ENCODE data around the gene NR2E3. TPM values are rescaled to one million over a fixed set of nuclear protein-coding genes. Genes with fewer than 3 reads are reported as not detected.

Gene NR2E3
- total RNA-seq, 1 donor from 2014 or later: not detected

GRCh38 chr15:71784719-71785118, 25.6 kb upstream of the NR2E3 start:
- peak; percentile 57 for TF ChIP-seq CTCF (IDR thresholded peaks at IDR 0.05; ENCODE audit: unreplicated experiment)
- Mint-ChIP-seq H3K36me3 (ENCODE audit: low read depth, unreplicated experiment) (no peaks in the 10 kb centered on the region), H3K4me1 (ENCODE audit: unreplicated experiment) (peaks cover 12% of the 10 kb centered on the region), H3K27me3 (ENCODE audit: unreplicated experiment) (peaks cover 5% of the 10 kb centered on the region), H3K4me3 (ENCODE audit: unreplicated experiment) (no peak overlapping the region), H3K9me3 (ENCODE audit: unreplicated experiment) (no peaks in the 10 kb centered on the region), H3K27ac (ENCODE audit: unreplicated experiment) (no peak overlapping the region)
- peak; percentile 44 for DNase-seq (ENCODE audit: low spot score)

DNA sequence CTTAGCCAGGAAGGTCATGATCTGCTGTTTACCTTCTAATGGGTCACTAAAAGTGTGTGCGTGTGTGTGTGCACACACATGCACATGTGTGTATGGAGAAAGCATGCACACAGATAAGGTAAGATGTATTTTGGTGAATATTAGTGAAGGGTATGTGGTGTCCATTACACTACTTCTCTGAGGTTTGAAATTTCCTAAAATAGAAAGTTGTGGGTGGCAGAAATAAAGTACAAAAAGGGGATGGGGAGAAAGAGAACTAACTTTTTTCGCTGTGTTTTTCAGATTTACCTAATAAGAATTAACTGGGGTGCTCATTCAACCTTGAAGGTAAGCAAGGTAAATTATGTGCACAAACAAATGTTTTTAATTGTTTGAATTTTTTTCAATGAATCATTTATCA, 24.4 kb upstream of the NR2E3 start:
- peaks cover 8% of the 10 kb centered on the region for H3K27me3 Mint-ChIP-seq (ENCODE audit: unreplicated experiment)
- H3K4me3 Mint-ChIP-seq (ENCODE audit: unreplicated experiment): no peak overlapping the region

GRCh38 chr15:71786673-71787072, 23.7 kb upstream of the NR2E3 start:
- H3K27ac Mint-ChIP-seq (ENCODE audit: unreplicated experiment): no peak overlapping the region
- H3K27me3 Mint-ChIP-seq (ENCODE audit: unreplicated experiment): peaks cover 8% of the 10 kb centered on the region
- no peaks in the 10 kb centered on the region for H3K9me3 Mint-ChIP-seq (ENCODE audit: unreplicated experiment)
- peaks cover 12% of the 10 kb centered on the region for H3K4me1 Mint-ChIP-seq (ENCODE audit: unreplicated experiment)
- no peak for DNase-seq (ENCODE audit: low spot score)
- H3K4me3 Mint-ChIP-seq (ENCODE audit: unreplicated experiment): no peak overlapping the region
- no peaks in the 10 kb centered on the region for H3K36me3 Mint-ChIP-seq (ENCODE audit: low read depth, unreplicated experiment)
- TF ChIP-seq CTCF (IDR thresholded peaks at IDR 0.05; ENCODE audit: unreplicated experiment): no peak

More for the DNA sequence above, 24.4 kb upstream of the NR2E3 start:
- Mint-ChIP-seq H3K9me3 (ENCODE audit: unreplicated experiment) (no peaks in the 10 kb centered on the region), H3K27ac (ENCODE audit: unreplicated experiment) (no peak overlapping the region), H3K36me3 (ENCODE audit: low read depth, unreplicated experiment) (no peaks in the 10 kb centered on the region), H3K4me1 (ENCODE audit: unreplicated experiment) (peaks cover 12% of the 10 kb centered on the region)
- TF ChIP-seq CTCF (IDR thresholded peaks at IDR 0.05; ENCODE audit: unreplicated experiment): no peak
- no peak for DNase-seq (ENCODE audit: low spot score)

- DNase-seq (ENCODE audit: low spot score): no peak
- Mint-ChIP-seq H3K27me3 (ENCODE audit: unreplicated experiment) (peaks cover 9% of the 10 kb centered on the region), H3K36me3 (ENCODE audit: low read depth, unreplicated experiment) (no peaks in the 10 kb centered on the region), H3K27ac (ENCODE audit: unreplicated experiment) (no peak overlapping the region), H3K4me3 (ENCODE audit: unreplicated experiment) (no peak overlapping the region), H3K4me1 (ENCODE audit: unreplicated experiment) (peaks cover 12% of the 10 kb centered on the region), H3K9me3 (ENCODE audit: unreplicated experiment) (no peaks in the 10 kb centered on the region)
- TF ChIP-seq CTCF (IDR thresholded peaks at IDR 0.05; ENCODE audit: unreplicated experiment): no peak
These were observed 21.4 kb upstream of the NR2E3 start for GRCh38 chr15:71788646-71789579.

DNA sequence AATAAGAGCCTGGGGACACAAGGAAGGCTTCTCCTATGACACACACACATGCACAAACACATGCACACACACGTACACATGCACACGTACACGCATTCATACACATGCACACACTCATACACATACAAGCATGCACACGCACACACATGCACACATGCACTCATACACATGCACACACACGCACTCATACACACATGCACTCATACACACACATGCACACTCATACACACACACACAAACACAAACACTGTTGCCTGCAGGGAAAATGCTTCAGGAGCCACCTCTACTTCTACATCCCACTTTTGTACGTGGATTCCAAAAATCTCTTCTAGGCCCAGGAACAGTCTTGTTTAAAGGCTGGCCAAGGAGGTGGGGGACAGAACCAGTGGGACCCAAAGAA, 20.7 kb upstream of the NR2E3 start:
- Mint-ChIP-seq H3K4me3 (ENCODE audit: unreplicated experiment) (no peak overlapping the region), H3K27ac (ENCODE audit: unreplicated experiment) (no peak overlapping the region), H3K27me3 (ENCODE audit: unreplicated experiment) (peaks cover 9% of the 10 kb centered on the region), H3K9me3 (ENCODE audit: unreplicated experiment) (no peaks in the 10 kb centered on the region), H3K4me1 (ENCODE audit: unreplicated experiment) (peaks cover 12% of the 10 kb centered on the region), H3K36me3 (ENCODE audit: low read depth, unreplicated experiment) (no peaks in the 10 kb centered on the region)
- TF ChIP-seq CTCF (IDR thresholded peaks at IDR 0.05; ENCODE audit: unreplicated experiment): no peak
- DNase-seq (ENCODE audit: low spot score): no peak
